Measurements from ENCODE around the gene PRELID1.
"Not testable (repeated sequence)": the region's sequence is repeated elsewhere in the genome, so short reads cannot be mapped to it uniquely, and the experiment has no call there.

PRELID1 gene

DNA sequence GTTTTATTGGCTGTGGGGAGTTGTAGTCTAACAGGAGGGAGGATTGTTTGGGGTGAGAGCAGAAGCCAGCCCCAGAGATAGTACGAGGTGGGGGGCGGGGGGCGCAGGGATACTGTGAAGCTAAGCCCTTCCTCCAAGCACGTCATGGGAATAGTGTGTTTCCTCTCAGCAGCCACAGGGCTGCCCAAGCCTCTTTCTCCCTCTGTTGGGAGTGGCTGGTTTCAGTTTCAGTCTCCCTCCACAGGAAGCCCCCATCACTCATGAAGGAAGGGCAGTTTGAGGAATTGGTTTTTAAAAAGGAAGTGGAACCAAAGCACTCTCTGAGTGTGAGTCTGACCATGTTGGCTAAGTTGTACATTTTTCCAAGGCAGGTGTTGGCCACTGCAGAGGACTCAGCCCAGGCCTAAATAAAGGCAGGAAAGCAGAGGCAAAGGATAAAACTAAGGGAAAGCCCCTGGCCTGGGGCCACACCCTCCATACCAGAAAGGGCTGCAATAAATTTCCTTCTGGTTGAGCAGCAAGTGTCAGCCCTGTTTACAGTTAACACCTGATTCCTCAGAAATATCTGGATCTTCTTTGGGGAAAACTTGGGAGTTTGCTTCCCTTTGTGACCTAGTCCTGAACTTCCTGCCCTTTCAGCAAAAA lies 3.2 kb upstream of the PRELID1 start:
- peak; percentile 56 for DNase-seq

- DNase-seq = no peak
These were observed 2.6 kb upstream of the PRELID1 start for GRCh38 chr5:177300951-177301350.

DNA sequence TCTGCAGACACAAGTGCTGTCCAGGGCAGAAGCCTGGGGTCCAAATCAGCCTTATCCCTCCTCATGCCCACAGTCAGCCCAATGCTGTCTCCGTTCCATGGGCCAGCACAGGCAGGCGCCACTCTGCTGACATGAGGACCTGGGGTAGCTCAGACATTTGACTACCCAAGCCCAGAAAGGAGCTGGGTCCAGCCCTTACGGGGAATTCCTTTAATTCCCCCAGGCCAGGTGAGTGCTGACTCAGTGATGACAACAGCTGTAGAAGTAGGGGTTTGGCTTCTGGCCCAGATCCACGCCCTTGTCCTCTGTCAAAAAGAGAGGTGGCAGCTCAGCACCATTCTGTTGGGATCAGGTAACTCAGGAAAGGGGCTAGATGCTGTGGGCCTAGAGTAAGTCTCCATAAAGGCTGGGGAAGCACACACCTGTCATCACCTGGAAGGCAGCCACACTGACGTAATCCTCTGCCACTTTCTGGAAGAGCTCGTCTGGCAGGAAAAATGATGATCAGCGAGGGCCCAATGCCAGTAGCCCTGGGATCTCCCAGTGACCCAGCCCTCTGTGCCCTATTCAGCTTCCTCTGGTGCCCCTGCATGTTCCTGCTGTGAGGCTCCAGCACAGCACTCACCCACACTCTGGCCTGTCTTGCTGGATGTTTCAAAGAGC lies 2.0 kb upstream of the PRELID1 start:
- no peak for DNase-seq

DNA sequence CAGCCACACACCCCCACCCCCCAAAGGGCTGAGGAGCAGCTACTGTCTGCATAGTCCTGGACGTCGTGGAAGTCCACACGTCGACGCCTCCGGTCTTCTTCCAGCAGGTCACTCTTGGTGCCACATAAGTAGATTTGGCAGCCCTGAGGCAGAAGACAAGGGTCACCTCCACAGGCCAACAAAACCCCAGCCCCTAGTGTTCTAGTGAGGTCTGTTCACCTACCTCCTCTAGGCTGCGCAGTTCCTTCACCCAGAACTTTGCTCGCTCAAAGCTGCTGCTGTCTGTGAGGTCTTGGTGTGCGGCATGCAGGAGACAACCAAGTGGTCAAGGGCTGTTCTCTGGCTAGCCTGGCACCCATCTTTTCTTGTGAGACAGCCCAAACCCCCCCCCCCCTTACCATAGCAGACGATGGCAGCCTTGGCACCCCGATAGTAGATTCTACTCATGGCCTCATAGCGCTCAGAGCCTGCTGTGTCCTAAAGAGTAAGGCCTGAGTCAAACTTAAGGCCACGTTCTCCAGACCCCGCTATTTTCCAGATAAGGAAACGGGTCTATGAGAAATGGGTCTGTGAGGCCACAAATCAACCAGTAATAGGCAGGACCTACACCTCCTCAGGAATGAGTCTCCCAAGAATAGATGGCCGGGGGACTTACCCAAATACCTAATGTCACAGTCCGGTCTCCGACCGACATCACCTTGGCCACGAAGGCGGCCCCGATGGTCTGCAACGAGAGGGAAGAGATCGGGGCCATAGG lies 1.1 kb upstream of the PRELID1 start:
- no peak for DNase-seq

DNA sequence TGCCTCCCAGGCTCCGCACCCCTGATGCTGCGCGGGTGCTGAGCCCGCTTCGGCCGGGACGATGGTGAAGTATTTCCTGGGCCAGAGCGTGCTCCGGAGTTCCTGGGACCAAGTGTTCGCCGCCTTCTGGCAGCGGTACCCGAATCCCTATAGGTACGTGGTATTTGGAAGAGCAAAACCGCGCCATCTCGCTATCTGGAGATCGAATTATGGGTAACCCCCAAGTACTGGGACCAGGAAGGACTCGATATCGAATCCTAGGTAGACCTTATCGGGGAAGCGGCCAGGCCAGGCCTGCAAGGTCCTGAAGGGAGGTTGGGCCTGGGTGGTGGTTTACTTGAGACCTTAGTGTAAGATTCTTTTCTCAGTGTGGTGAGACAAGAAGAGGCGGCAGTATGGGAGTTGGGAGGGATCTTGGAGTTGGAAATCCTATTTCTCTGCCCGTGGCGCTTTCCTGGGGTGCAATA lies 359 bp downstream of the PRELID1 start:
- no peak for DNase-seq

DNA sequence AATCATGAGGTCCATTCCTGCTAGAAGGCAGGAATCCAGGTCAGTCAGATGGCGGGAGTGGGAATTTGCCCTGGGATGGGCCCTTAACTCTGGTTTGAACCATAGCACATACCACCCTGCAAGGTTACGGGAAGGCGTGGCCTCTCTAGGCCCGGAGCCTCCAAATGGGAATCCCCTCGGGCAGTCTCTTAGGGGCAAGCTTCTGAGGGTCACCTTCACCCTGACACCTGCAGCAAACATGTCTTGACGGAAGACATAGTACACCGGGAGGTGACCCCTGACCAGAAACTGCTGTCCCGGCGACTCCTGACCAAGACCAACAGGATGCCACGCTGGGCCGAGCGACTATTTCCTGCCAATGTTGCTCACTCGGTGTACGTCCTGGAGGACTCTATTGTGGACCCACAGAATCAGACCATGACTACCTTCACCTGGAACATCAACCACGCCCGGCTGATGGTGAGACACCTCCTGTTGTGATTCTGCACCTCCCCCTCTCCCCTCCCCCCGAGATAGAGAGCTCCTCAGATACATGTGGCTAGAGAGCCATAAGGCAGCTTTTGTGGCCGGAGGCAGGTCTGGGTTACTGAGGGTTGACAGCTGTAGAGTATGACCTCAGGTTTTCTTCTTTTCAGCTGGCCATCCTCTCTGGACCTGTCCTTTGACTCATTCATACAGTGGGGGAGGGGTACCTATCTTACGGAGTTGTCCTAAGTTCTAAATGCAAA lies 957 bp downstream of the PRELID1 start:
- no peak for DNase-seq

DNA sequence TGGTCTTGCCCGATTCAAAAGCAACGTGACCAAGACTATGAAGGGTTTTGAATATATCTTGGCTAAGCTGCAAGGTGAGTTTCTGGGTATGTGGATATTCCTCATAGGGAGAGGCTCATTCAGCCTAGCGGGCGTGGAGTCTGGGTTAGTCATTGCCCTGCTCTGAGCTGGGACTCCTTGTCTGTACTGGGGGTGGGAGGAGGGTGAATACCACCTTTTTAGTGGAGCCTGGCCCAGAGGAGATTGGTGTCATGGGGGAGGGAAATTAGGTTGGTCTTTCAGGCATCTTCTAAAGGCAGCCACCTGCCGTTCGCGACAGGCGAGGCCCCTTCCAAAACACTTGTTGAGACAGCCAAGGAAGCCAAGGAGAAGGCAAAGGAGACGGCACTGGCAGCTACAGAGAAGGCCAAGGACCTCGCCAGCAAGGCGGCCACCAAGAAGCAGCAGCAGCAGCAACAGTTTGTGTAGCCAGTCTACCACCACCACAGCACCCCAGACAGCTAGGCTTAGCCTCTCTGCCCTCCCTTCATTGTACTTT lies 2.6 kb downstream of the PRELID1 start:
- not testable (repeated sequence) for DNase-seq

DNA sequence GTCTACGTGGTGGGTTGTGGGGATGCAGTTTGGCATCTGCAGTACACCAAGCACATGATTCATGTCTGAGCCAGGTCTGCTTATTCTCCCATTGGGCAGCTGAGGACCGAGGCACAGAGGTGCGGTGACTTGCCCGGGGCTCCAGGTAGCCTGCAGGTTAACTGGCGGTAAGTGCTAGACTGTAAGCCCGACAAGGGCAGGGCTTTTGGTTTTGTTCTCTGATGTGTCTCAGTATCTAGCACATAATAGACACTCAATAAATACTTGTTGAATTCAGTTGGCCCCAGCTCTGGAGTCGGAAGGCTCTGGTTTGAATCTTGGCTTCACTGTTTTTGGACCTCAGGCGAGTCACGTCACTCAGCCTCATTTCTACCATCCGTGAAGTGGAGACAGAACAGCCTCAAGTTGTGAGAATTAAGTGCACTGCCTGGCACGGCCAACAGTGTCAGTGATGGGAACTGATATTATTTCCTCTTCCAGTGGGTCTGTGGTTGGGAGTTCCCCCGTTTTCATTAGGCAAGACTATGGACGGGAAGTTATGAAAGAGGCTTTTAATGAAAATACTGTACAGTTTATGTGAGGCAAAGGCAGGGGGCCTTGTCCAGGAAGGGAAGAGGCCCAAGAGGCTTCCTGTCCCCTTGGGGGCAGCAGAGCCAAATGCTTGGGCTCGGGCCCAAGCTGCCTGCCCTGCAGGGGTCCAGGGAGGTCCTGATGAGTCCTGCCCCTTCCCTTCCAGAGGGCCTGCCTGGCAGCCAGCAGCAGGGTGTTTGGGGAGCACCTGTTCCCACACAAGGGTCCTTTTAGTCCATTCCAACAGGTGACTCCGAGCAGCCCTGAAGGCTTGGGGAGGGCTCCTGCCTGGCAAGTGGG lies 3.3 kb downstream of the PRELID1 start:
- no peak for DNase-seq

GRCh38 chr5:177307544-177308363 lies 4.2 kb downstream of the PRELID1 start:
- DNase-seq = no peak

DNA sequence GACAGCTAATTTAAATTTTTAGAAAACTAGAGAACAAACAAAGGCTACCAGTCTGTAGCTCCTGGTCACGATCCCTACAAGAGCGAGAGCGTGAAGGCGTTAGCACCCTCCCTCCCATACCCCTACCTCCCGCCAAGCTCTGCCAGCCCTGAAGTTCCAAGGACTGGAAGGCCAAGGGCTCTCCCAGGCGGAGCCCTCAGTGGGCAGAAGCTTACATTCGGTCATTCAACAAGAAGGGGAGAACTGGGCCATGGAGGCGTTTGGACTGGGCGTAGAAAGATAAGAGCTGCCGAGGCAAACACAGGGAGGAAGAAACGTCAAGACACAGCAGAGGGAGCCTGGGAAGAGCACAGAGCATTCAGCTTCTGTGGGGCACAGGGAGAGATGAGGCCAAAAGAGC lies 5.1 kb downstream of the PRELID1 start:
- no peak for DNase-seq

GRCh38 chr5:177309351-177310191 lies 6.0 kb downstream of the PRELID1 start:
- DNase-seq = no peak

- no peak for DNase-seq
These were observed 6.7 kb downstream of the PRELID1 start for GRCh38 chr5:177310332-177310731.

GRCh38 chr5:177310757-177311391 lies 7.3 kb downstream of the PRELID1 start:
- DNase-seq = no peak

- DNase-seq = no peak
These were observed 7.8 kb downstream of the PRELID1 start for GRCh38 chr5:177311392-177311722.

DNA sequence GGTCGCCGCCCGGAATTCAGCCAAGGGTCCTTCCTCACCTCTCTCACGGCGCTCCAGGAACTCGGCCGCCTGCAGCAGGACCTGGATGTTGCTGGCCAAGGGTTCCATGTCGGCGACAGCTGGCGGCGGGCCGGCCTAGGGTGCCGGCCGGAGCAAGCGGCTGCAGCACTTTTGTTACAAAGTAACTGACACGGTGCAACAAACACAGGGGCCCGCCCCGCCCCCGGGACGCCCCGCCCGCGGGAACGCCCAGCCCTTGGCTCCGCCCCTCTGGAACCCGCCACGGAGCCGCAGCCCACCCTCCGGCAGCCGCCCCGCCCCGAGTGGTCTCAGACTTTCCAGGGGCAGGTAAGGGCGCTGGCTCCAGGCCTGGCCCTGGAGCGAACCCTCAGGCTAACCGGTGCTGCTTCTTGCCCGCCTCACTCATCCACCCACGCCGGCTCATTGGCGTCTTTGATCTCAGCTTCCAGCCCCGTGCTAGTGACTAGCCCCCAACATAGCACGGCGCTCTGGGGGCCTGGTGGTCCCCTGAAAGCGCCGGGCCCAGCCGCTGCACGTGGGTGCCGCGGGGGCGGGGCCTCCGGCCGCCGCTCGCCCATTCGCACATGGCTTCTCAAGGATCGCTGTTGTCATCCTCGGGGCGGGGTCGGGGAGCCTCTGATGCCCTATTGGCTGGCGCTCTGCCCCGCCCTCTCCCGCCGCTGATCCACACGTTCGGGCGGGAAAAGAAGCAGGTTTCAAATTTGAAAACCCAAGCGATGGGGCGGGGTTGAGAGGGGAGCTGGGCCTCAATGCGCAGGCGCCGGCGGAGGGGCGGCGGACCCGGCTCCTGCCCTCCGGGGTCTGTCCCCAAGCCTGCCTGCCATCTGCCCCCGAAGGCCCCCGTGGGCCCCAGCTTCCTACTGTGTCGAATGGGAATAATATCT lies 8.4 kb downstream of the PRELID1 start, which contains the start of gene MXD3:
Gene MXD3 (minus strand): TSS at position 176 of the 926 bp plus-strand sequence. CDS start 68 bp downstream, at position 108.
- DNase-seq = peak; percentile 96

- no peak for DNase-seq
These were observed 9.1 kb downstream of the PRELID1 start for GRCh38 chr5:177312649-177313181.

- no peak for DNase-seq
These were observed 10.1 kb downstream of the PRELID1 start for GRCh38 chr5:177313561-177314259.
